G401.6 (cell line): Measurements from ENCODE around the gene DHX35.

ENCODE experiments used
- FAIRE-seq: peaks from 2 replicates; lab custom pipeline; 2012; peaks lifted over from hg19 to GRCh38; lab: Jason Lieb, UNC

The DHX35 gene

GRCh38 chr20:39066471-39067242 lies 104.5 kb downstream of the DHX35 start:
- no peak for FAIRE-seq

- FAIRE-seq: no peak
Observed at GRCh38 chr20:39067526-39068216, 105.5 kb downstream of the DHX35 start.

GRCh38 chr20:39069976-39070375 lies 107.8 kb downstream of the DHX35 start:
- FAIRE-seq: no peak

GRCh38 chr20:39070484-39071231 lies 108.5 kb downstream of the DHX35 start:
- no peak for FAIRE-seq

GRCh38 chr20:39072132-39072531 lies 110.0 kb downstream of the DHX35 start:
- no peak for FAIRE-seq

- FAIRE-seq: no peak
Observed at GRCh38 chr20:39072653-39073052, 110.5 kb downstream of the DHX35 start.

GRCh38 chr20:39075731-39076130 lies 113.6 kb downstream of the DHX35 start:
- no peak for FAIRE-seq

GRCh38 chr20:39076958-39077357 lies 114.8 kb downstream of the DHX35 start:
- no peak for FAIRE-seq

GRCh38 chr20:39080326-39080725 lies 118.2 kb downstream of the DHX35 start:
- FAIRE-seq: no peak

- FAIRE-seq: peak; percentile 47
Observed at GRCh38 chr20:39081255-39081654, 119.1 kb downstream of the DHX35 start.

- FAIRE-seq: no peak
Observed at GRCh38 chr20:39082622-39083398, 120.7 kb downstream of the DHX35 start.

GRCh38 chr20:39083761-39084160 lies 121.6 kb downstream of the DHX35 start:
- no peak for FAIRE-seq

- no peak for FAIRE-seq
Observed at GRCh38 chr20:39089029-39089428, 126.9 kb downstream of the DHX35 start.
